Measurements from ENCODE around the gene TRDMT1.

TRDMT1 gene

GRCh38 chr10:17171141-17171641, 30.3 kb downstream of the TRDMT1 start:
- no peak for DNase-seq (ENCODE audit: low read depth)

- no peak for DNase-seq (ENCODE audit: low read depth)
Measured at GRCh38 chr10:17169803-17170202, 31.7 kb downstream of the TRDMT1 start.

- DNase-seq (ENCODE audit: low read depth): no peak
Measured at GRCh38 chr10:17166699-17167098, 34.8 kb downstream of the TRDMT1 start.

GRCh38 chr10:17162828-17163227, 38.6 kb downstream of the TRDMT1 start:
- DNase-seq (ENCODE audit: low read depth): no peak

GRCh38 chr10:17161775-17162174, 39.7 kb downstream of the TRDMT1 start:
- DNase-seq (ENCODE audit: low read depth): no peak

GRCh38 chr10:17157024-17157423, 44.4 kb downstream of the TRDMT1 start:
- no peak for DNase-seq (ENCODE audit: low read depth)

GRCh38 chr10:17155826-17156225, 45.6 kb downstream of the TRDMT1 start:
- no peak for DNase-seq (ENCODE audit: low read depth)

- no peak for DNase-seq (ENCODE audit: low read depth)
Measured at GRCh38 chr10:17154116-17154515, 47.4 kb downstream of the TRDMT1 start.

- DNase-seq (ENCODE audit: low read depth): no peak
Measured at GRCh38 chr10:17153321-17153720, 48.2 kb downstream of the TRDMT1 start.

- DNase-seq (ENCODE audit: low read depth): no peak
Measured at GRCh38 chr10:17151716-17152115, 49.8 kb downstream of the TRDMT1 start.

GRCh38 chr10:17147884-17148489, 53.5 kb downstream of the TRDMT1 start:
- no peak for DNase-seq (ENCODE audit: low read depth)

GRCh38 chr10:17146892-17147291, 54.6 kb downstream of the TRDMT1 start:
- DNase-seq (ENCODE audit: low read depth): no peak

GRCh38 chr10:17145239-17145638, 56.2 kb downstream of the TRDMT1 start:
- DNase-seq (ENCODE audit: low read depth): no peak

GRCh38 chr10:17144757-17145156, 56.7 kb downstream of the TRDMT1 start:
- DNase-seq (ENCODE audit: low read depth): no peak

- no peak for DNase-seq (ENCODE audit: low read depth)
Measured at GRCh38 chr10:17144032-17144431, 57.4 kb downstream of the TRDMT1 start.

GRCh38 chr10:17143055-17143690, 58.3 kb downstream of the TRDMT1 start:
- no peak for DNase-seq (ENCODE audit: low read depth)

- DNase-seq (ENCODE audit: low read depth): no peak
Measured at GRCh38 chr10:17141504-17142229, 59.8 kb downstream of the TRDMT1 start.

- no peak for DNase-seq (ENCODE audit: low read depth)
Measured at GRCh38 chr10:17140386-17140761, 61.1 kb downstream of the TRDMT1 start.

- no peak for DNase-seq (ENCODE audit: low read depth)
Measured at GRCh38 chr10:17138460-17139042, 62.9 kb downstream of the TRDMT1 start.

- DNase-seq (ENCODE audit: low read depth): no peak
Measured at GRCh38 chr10:17134737-17135260, 66.7 kb downstream of the TRDMT1 start.

GRCh38 chr10:17134282-17134681, 67.2 kb downstream of the TRDMT1 start:
- no peak for DNase-seq (ENCODE audit: low read depth)

- no peak for DNase-seq (ENCODE audit: low read depth)
Measured at GRCh38 chr10:17129741-17130140, 71.7 kb downstream of the TRDMT1 start, which contains the start of gene CUBN. Gene CUBN, minus strand, starts transcription at chr10:17129811. Its CDS starts 46 bp downstream, at chr10:17129765.
